ENCODE measurements around the gene CAMK2B.

The CAMK2B gene

DNA sequence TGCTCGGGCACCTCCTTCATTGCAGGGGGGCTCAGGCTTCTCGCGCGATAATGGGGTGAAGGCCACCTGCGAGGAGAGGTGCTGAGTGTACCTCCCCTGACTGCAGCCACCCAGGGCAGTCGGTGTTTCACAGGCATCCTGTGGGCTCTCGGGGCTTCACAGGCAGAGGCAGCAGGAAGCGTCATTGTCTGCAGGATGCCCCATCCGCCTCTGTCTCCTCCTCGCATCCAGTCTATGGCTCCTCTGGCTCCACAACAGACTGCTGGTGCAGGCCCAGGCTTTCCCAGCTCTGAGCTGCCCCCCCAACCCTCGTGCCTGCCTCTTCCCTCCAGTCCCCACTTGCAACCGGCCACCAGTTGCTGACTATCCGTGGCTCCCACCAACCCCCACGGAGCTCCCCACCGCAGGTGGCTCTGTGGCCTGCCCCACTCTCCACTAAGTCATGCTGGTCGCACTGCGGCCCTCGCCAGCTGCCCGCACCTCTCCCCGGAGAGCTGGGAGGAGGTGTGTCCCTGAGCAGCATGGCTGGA is 36.5 kb downstream of the CAMK2B start:
- Mint-ChIP-seq H3K9me3 (ENCODE audit: low read depth) (no peaks in the 10 kb centered on the region), H3K4me3 (no peak overlapping the region), H3K4me1 (ENCODE audit: low read depth) (no peaks in the 10 kb centered on the region), H3K27me3 (peaks cover 4% of the 10 kb centered on the region), H3K27ac (no peak overlapping the region), H3K36me3 (no peaks in the 10 kb centered on the region)

DNA sequence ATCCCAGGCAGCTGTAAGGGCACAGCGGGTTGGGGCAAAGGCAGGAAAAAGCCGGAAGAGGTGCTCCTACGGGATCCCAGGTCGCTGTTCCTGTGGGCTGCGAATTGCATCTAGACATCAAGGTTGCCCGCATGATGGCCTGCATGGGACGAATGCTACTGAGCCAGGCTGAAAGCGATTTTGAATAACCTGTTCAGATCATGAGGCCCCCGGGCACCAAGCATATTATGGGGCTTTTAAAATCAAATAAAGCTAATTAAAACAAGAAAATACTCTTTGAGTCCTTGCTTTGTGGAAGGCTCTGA is 37.1 kb downstream of the CAMK2B start:
- H3K9me3 Mint-ChIP-seq (ENCODE audit: low read depth): no peaks in the 10 kb centered on the region
- no peak overlapping the region for H3K27ac Mint-ChIP-seq
- H3K4me1 Mint-ChIP-seq (ENCODE audit: low read depth): no peaks in the 10 kb centered on the region
- no peak overlapping the region for H3K4me3 Mint-ChIP-seq
- no peaks in the 10 kb centered on the region for H3K36me3 Mint-ChIP-seq
- peaks cover 4% of the 10 kb centered on the region for H3K27me3 Mint-ChIP-seq

DNA sequence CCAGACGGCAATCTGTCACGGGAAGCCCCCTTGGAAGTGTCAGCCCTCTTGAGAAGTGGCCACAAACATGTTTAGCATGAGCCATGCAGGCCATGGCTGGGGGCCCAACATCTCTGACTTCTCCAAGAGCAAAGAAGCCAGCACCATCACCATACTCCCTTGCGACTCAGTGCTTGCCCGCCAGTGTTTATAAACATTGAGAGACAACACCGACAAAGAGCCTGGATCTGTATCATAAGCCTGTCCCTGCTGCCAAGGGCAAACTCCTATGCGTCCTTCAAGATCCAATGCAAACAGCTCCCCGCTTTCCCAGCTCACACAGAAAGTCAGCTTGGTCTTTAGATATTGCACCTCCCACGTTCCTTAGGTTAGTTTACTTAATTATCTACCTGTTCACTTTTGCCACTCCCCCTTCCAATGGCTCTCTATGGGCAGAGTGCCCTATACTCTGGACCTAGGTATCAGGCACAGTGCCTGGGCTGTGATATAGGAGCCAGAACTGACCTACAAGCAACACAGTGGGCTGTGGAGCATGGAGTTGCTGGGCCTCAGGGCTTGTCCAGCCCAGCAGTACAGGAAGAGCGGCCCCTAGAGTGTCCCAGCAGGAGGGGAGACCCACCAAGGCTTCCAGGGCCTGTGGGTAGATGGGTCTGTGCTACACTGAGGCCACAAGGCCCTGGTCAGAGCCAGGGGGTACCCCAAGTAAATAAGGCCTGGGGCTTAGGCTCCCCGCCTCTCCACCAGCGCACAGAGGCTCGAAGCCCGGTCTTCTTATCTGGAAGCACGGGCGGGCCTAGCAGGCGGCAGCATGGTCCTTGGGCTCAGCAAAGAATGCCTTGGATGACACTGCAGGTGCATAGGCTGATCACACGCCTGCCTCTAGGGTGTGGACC is 37.7 kb downstream of the CAMK2B start:
- Mint-ChIP-seq H3K4me3 (no peak overlapping the region), H3K27ac (no peak overlapping the region), H3K36me3 (no peaks in the 10 kb centered on the region), H3K4me1 (ENCODE audit: low read depth) (no peaks in the 10 kb centered on the region), H3K9me3 (ENCODE audit: low read depth) (no peaks in the 10 kb centered on the region), H3K27me3 (peaks cover 3% of the 10 kb centered on the region)

DNA sequence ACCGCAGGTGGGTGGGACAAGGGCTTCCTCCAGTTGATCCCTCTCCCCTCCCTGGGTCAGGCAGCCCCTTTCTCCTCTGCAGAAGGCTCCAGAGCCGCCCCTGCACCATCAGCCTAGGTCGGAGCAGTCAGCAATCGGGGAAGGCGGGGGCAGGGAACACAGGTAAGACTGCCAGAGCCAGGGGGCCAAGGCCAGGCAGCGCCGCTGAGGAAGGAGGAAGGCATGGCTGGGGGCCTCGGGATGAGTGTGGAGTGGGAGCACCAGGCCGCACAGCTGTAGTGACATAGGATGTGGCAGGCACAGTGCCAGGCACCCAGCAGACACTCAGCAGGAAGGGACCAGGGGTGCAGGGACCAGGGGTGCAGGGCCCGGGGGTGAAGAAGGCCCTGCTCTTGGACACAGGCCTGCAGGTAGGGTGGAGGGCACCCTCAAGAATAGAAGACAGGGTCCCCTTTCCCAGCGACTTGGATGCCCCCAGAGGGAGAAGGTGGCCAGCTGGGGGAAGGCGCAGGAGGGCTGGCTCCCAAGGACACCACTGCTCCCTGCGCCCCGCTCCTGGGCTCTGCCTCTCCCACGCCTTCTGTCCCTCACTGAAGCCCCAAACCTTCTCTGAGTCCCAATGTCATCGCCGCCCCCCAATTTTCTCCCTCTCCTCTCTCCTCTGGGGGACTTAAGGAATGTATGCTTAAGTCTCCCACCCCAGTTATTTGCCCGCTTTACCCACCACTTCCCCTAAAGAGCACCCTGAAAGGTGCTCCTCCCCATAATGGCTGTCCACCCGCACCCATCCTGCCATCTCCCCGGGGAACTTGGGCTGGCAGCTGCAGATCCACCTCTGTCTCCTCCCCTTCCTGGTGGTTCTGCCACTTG is 38.5 kb downstream of the CAMK2B start:
- H3K4me3 Mint-ChIP-seq: no peak overlapping the region
- no peaks in the 10 kb centered on the region for H3K27me3 Mint-ChIP-seq
- no peak overlapping the region for H3K27ac Mint-ChIP-seq
- H3K4me1 Mint-ChIP-seq (ENCODE audit: low read depth): no peaks in the 10 kb centered on the region
- H3K36me3 Mint-ChIP-seq: no peaks in the 10 kb centered on the region
- no peaks in the 10 kb centered on the region for H3K9me3 Mint-ChIP-seq (ENCODE audit: low read depth)

DNA sequence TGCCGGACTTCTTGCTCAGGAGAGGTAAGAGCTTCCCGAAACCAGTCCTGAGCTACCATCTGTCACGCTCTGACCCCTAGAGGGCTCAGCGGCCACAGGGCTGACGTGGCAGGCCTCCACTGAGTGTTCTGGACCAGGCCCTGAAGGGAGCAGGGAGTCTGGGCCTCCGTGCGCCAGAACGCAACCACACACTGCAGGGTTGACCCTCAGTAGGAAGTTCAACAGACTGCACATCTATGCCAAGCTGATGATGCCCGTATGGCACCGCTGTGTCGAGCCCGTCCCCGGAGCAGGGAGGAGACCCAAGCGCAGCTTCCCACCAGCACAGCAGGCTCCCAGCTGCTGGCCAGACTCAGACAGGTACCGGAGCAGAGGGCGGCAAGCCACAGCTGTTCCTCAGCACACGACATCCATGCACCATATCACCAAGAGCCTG is 39.2 kb downstream of the CAMK2B start:
- no peaks in the 10 kb centered on the region for H3K36me3 Mint-ChIP-seq
- H3K4me3 Mint-ChIP-seq: no peak overlapping the region
- H3K4me1 Mint-ChIP-seq (ENCODE audit: low read depth): no peaks in the 10 kb centered on the region
- H3K9me3 Mint-ChIP-seq (ENCODE audit: low read depth): no peaks in the 10 kb centered on the region
- no peaks in the 10 kb centered on the region for H3K27me3 Mint-ChIP-seq
- H3K27ac Mint-ChIP-seq: no peak overlapping the region

DNA sequence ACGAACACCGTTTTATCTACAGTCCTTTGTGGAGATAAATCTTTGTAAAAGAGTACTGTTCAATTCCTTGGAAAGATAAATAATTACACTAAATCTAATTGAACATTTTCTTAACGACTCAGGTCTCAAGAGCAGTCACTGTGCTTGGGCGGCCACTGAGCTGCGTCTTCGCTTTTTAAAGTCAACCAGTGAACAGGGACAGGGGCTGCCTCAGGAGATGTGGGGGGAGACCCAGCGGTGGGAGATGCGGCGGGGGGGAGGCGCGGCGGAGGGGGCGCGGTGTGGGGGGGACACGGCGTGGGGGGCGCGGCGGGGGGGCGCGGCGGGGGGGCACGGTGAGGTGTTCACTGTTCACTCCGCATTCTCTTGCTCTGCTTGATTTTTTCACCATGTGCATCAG is 39.8 kb downstream of the CAMK2B start:
- no peaks in the 10 kb centered on the region for H3K4me1 Mint-ChIP-seq (ENCODE audit: low read depth)
- no peaks in the 10 kb centered on the region for H3K27me3 Mint-ChIP-seq
- no peaks in the 10 kb centered on the region for H3K9me3 Mint-ChIP-seq (ENCODE audit: low read depth)
- no peak overlapping the region for H3K4me3 Mint-ChIP-seq
- H3K27ac Mint-ChIP-seq: no peak overlapping the region
- H3K36me3 Mint-ChIP-seq: no peaks in the 10 kb centered on the region

DNA sequence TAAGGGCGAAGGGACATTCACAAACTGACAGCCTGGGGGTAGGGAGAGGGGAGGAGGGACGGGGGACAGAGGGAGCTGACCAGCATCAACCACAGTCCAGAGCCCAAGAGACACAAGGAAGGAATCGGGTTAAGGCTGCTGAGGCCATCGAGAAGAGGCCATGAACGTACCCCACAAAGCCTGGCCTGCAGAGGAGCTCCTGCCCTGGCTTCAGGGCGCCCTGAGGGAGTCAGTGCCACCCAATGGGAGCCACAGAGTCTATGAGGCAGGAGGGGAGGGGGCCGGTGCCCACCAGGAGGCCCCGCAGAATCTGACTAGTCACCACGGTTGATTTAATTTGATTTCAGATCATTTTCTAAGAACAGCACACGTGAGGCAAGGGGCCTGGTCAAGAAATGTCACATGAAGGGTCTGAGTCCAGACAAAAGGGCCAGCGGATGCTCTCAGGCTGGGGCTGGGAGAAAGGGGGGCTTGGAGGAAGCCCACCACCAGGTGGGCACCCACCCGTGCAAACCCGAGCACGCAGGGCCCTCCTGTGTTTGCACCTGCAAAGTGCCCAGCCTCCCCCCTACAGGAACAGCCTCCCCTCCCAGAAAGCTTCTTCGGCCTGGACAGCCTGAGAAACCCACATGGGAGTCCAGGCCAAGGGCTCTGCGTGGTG is 40.4 kb downstream of the CAMK2B start:
- Mint-ChIP-seq H3K27me3 (no peaks in the 10 kb centered on the region), H3K9me3 (ENCODE audit: low read depth) (no peaks in the 10 kb centered on the region), H3K36me3 (no peaks in the 10 kb centered on the region), H3K4me1 (ENCODE audit: low read depth) (no peaks in the 10 kb centered on the region), H3K4me3 (no peak overlapping the region), H3K27ac (no peak overlapping the region)

DNA sequence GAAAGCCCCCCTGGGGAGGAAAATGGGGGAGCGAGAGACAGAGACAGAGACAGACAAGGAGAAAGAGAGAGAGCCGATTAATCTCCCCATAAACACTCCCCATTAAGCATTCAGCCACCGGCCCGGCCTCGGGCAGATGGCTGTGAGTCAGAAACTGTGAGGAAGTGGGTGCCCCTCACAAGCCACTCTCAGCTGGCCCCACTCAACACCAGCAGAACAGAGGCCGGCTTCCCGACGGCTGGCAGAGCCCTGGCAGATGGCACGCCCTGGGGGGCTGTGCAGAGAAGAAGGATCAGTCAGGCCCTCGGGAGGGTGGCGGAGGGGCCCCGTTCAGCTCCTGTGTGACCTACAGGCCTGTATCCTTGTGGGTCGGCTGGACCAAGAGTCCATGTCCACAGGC is 41.2 kb downstream of the CAMK2B start:
- Mint-ChIP-seq H3K9me3 (ENCODE audit: low read depth) (no peaks in the 10 kb centered on the region), H3K27me3 (no peaks in the 10 kb centered on the region), H3K4me3 (no peak overlapping the region), H3K4me1 (ENCODE audit: low read depth) (no peaks in the 10 kb centered on the region), H3K36me3 (no peaks in the 10 kb centered on the region), H3K27ac (no peak overlapping the region)

DNA sequence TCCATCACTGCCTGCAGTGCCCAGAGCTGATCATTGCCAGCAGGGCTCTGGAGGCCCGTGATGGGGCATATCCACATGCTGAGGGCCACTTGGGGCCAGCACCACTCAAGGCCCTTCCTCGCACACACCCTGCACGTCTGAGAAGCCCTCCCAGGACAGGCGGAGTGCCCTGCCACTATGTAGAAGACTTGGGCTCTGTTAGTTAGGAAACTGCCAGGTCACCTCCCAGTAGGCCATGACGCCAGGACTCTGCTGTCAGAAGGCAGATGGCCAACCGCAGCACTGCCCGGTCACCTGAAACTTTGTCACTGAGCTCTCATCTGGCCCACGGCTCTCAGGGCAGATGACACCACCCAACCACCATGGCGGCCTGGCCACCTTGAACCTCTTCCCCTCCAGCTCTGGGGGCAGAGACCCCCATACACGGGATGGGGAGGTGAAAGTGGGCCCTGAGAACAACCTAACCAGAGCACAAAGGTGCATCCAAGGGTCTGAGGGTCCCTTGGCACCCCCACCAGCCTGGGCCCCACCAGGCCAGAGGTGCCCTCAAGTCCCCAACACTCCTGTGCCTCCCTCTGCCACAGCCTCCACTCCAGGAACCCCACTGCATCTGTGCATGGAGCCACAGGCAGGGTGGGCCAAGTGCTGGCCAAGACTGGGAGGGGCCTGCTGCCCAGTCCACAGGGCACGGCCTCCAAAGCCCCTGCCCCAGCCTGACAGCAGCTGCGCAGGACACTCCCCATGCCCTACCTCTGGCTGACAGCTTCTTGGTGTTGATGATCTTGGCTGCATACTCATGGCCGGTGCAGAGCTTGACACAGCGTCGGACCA is 41.8 kb downstream of the CAMK2B start:
- no peaks in the 10 kb centered on the region for H3K4me1 Mint-ChIP-seq (ENCODE audit: low read depth)
- H3K4me3 Mint-ChIP-seq: no peak overlapping the region
- H3K9me3 Mint-ChIP-seq (ENCODE audit: low read depth): no peaks in the 10 kb centered on the region
- no peaks in the 10 kb centered on the region for H3K36me3 Mint-ChIP-seq
- no peak overlapping the region for H3K27ac Mint-ChIP-seq
- no peaks in the 10 kb centered on the region for H3K27me3 Mint-ChIP-seq

DNA sequence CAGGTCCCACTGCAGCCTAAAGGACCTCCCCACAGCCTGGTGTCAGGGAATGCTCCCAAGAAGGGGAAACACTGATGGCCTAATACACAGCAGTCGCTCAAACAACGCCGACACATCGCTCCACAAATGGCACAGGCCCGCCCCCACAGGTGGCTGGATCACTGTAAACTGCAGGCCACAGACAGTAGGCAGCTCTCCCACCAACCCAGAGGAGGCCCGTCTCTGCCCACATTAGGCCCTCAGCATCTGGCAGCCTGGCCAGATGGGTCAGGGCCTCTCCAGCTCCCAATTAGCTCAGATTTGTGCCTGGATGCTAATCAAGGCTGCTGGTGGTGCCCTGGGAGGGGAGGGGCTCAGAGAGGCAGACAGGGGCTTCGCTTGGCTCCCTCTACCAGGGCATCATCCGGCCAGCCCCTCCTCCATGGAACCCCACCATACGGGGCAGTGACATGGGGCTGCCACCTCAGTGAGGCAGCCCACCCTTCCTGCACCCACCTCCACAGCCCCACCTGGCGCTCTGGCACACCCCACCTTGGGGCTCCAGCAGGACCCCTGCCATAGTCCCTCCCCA is 42.7 kb downstream of the CAMK2B start:
- Mint-ChIP-seq H3K27ac (no peak overlapping the region), H3K9me3 (ENCODE audit: low read depth) (no peaks in the 10 kb centered on the region), H3K36me3 (no peaks in the 10 kb centered on the region), H3K4me1 (ENCODE audit: low read depth) (no peaks in the 10 kb centered on the region), H3K27me3 (no peaks in the 10 kb centered on the region), H3K4me3 (no peak overlapping the region)

DNA sequence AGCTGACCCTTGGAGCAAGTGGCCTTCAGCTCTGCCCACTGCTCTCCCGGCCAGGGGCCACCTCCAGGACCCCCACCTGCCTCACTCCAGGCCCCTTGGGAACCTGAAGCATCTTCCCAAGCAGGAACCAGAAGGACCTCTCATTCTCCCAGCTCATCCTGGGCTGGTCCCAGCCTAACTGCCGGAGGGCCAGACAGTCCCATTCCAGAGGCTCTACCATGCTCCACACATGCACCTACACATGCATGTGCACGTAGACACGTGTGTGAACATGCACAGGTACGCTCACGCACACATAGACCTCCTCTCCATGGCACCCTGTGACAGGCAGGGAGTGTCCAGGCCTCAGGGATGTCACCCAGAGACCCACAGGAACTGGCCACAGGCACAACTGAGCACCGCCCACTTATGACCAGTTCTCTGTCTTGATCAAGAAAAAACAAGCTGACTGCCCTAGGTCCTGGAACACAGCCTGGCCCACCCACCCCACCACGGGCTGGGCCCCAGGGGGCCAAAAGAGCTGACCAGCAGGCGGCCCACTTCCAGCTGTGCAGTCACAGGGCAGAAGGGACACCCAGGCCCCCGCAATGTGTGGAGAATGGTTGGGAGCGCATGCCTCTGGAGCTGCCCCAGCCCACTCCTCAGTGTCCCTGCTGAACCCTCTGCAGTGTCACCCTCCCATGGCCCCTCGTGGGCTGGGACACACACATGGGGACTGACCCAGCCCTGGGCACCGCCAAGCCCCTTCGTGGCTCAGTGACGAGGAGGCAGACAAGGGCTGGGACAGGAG is 43.4 kb downstream of the CAMK2B start:
- Mint-ChIP-seq H3K4me1 (ENCODE audit: low read depth) (no peaks in the 10 kb centered on the region), H3K27ac (no peak overlapping the region), H3K27me3 (no peaks in the 10 kb centered on the region), H3K9me3 (ENCODE audit: low read depth) (no peaks in the 10 kb centered on the region), H3K4me3 (no peak overlapping the region), H3K36me3 (no peaks in the 10 kb centered on the region)

DNA sequence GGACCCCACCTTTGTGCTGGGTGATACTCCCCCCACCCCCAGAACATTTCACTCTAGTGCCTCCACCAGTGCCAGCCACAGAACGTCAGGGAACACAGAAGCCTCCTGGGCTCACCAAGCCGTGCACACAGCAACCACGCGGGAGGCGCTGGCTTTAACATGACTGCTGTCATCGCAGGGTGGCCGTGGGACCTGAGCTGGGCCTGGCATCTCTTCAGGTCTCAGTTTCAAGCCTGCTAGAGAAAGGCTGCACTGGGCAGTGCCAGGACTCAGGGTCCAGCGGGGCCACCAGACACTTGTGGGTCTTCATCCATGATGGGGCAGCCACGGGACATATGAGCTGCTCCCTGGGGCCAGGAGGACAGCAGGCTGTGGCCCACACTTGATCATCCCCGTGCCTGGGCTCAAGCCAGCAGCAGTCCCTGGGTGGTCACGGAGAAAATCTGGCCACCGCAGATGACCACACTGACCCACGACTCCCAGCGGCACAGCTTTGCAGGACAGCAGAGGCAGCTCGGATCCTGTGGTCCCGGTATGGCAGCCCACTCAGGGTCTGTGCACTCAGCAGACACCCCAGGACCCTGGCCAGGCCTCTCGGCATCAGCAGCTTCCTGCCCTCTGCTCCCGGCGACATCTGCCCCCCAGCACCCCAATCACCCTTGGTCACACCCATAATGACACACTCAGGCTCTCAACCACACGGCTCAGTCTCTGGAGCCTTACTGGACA is 44.2 kb downstream of the CAMK2B start:
- no peak overlapping the region for H3K27ac Mint-ChIP-seq
- H3K27me3 Mint-ChIP-seq: no peaks in the 10 kb centered on the region
- no peaks in the 10 kb centered on the region for H3K36me3 Mint-ChIP-seq
- no peak overlapping the region for H3K4me3 Mint-ChIP-seq
- no peaks in the 10 kb centered on the region for H3K9me3 Mint-ChIP-seq (ENCODE audit: low read depth)
- H3K4me1 Mint-ChIP-seq (ENCODE audit: low read depth): no peaks in the 10 kb centered on the region

DNA sequence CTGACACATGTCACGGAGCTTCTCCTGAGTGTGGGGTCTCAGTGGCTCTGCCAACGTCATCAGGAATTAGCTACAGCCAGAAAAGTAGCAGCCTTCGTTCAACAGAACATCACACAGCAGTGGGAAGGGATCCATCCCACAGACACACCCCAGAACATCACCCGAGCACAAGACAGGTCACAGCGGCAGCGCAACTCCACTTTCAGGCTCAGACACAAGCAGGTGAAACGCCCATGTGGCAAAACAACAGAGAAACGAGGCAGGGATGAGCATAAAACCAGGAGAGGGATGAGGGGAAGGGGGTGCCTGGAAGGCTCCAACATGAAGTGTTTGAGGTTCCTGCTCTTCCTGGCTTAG is 44.8 kb downstream of the CAMK2B start:
- Mint-ChIP-seq H3K27me3 (no peaks in the 10 kb centered on the region), H3K4me3 (no peak overlapping the region), H3K9me3 (ENCODE audit: low read depth) (no peaks in the 10 kb centered on the region), H3K27ac (no peak overlapping the region), H3K36me3 (no peaks in the 10 kb centered on the region), H3K4me1 (ENCODE audit: low read depth) (no peaks in the 10 kb centered on the region)

All from activated naive CD8-positive, alpha-beta T cell (primary cell).